NCI-H2171 treated with DMSO at 0.1 percent for 48 hours (cell line): ENCODE measurements around the gene TRIM40.
"Not testable (repeated sequence)": the region's sequence is repeated elsewhere in the genome, so short reads cannot be mapped to it uniquely, and the experiment has no call there.

Experiments
- DNase-seq: peaks from one replicate; lab custom pipeline; 2025; lab: John Stamatoyannopoulos, UW

The TRIM40 gene

GRCh38 chr6:30113003-30113759 is 22.8 kb upstream of the TRIM40 start, which contains the start of gene TRIM31:
Gene TRIM31 (minus strand): TSS chr6:30113090. CDS start chr6:30112805, 285 bp downstream.
- no peak for DNase-seq

- no peak for DNase-seq
These were observed 22.1 kb upstream of the TRIM40 start for GRCh38 chr6:30113841-30114240.

- no peak for DNase-seq
These were observed 19.2 kb upstream of the TRIM40 start for GRCh38 chr6:30116724-30117123.

DNA sequence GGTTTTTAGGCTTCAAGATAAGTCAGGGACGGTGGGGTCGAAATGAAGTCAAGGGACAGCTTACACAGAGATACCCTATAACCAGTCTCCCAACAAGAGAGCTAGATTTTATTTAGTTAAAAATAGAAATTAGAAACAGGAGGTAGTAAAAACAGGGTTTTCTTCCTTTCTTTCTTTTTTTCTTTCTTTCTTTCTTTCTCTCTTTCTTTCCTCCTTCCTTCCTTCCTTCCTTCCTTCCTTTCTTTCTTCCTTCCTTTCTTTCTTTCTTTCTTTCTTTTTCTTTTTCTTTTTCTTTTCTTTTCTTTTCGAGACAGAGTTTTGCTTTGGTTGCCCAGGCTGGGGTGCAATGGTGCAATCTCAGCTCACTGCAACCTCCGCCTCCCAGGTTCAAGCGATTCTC is 17.2 kb upstream of the TRIM40 start:
- DNase-seq: not testable (repeated sequence)

DNA sequence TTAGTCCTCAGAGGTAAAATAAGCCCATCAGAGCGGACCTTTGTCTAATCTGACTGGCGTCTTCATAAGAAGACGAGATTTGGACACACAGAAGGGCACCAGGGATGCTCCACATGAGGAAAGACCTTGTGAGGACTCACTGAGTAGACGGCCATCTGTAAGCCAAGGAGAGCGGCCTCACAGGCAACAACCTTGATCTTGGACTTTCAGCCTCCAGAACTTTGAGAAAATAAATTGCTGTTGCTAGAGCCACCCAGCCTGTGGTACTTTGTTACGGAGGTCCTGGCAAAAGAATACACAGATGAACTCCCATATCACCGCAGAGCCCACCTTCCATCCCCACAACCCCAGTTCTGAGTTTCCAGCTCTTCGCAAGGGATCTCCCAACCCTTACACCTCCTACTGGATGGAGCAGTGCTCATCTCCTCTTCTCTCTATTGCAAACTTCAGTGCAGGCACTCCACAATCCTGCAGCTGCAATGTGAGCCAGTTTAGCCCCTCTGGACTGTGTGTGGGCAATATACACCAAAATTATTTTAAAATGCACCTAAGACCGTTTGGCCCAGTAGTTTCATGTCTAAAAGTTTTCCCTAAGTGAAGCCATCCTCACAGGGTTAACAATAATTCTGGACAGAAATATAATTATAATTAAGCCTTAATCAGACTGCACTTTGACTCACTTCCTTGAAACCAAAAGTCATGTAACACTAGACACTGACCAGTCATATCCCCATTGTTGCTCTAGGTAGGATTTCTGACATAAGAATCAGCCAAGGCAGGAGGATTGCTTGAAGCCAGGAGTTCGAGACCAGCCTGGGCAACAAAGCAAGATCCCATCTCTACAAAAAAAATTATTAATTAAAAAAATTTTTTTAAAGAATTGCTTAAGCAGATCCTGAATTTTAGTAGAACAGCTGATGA is 14.2 kb upstream of the TRIM40 start:
- DNase-seq: no peak

DNA sequence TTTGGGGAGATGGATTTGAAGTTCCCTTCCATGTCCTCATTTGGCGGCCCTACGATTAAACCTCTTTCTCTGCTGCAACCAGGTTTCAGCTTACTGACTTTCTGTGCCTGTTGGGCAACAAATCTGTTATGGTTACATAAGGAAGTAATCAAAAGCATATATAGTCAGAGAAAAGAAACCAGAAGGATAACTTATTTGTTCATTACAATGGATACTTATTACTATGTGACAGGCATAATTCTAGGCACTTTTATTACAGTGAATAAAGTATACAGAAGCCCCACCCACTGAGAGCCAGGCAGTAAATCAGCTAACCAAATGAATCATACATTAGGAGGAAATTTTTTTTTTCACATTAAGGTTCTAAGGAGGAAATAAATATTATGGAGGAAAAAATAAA is 13.4 kb upstream of the TRIM40 start:
- DNase-seq: no peak

DNA sequence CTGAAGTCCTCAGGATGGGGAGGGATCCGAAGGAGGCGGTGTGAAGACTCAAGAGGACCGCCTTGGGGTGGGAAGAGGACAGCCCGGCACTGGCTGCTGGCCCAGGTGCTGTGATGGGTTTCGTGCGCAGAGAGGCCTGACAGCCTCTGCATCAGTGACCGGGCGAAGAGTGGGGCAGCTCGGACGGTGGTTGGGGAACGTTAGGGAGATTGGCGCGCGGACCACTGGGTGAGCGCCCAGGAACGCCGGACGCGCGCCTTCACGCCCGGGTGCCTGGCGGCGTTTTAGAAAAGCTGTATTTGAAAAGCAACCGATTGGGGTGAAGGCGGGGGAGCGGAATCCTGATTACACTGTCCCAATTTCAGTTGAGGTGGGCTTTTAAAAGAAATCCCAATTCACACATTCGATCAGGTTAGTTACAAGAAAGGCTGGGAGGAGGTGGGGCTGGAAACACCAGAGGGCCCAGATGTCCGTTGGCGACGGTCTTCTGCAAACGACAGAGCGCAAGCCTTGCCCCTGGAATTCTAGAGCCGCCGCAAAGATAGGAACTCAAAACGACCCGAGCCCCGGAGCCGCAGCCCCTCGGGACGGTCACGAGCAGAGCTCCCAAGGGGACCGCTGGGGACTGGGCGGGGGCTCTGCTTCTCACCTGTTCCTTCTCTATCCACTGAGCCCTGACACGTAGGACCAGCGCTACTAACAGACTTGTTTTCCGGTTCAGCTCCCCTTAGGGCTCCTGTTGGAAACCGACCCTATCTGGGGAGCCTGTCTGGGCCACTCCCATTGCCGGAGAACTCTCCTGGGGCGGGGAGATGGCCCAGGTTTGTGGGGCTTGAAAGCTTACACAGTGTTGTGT is 8.5 kb upstream of the TRIM40 start:
- no peak for DNase-seq

DNA sequence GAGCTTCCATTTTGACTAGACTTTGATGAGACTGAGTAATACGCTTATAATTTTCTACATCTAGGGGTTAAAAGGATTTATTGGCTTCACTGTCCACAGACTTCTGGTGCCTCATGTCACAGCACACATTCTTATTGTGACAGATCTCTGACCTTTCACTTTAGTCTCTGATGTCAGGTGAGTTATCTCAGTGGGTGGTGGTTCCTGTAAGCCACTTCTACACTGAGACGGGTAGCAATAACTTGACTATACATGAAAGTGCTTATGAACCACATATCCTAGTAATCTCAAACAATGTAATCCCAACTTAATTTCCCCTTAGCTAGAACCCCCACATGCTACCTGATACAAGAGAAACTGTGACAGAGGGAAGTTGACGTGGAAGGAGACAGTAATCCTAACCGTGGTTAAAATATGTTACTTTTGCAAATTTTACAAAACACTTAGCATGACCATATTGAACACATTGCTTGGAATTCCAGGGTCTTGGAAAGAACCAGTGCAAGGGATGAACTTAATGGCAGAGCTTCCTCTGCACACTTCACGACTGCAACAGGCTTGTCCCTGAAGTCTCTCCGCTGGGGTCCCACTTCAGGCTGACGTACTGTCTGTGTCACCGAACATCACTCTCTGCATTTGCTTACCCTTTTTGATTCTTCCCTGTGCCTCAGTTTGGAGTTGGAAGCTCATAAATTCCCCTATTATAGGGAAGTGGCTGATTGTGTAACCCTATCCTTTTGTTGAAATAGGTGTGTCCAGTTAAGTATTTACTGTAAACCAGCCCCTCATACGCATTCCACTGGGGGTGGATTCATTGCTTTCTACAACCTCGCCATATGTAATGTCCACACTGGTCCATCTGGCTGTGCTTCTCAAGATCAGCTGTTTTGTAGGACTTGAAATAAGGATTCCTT is 6.4 kb upstream of the TRIM40 start:
- no peak for DNase-seq

DNA sequence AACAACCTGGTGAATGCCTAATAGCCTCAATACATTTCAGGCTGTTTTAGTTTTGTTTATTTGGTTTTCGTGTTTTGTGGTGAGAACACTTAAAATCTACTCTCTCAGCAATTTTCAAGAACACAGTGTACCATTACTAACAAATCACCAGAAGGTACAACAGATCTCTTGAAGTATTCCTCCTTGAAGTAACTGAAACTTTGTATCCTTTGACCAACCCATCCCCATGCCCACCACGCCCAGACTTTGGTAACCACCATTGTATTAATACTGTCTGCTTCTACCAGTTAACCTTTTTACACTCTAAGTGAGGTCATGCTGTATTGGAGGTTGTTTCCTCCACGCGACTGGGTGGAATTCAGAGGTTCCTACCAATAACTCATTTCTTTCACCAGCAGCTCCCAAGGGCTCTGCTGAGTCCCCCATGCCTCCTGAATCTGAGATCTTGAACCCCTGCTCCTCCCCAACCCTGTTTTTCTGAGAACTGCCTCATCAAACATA is 5.7 kb upstream of the TRIM40 start:
- no peak for DNase-seq

DNA sequence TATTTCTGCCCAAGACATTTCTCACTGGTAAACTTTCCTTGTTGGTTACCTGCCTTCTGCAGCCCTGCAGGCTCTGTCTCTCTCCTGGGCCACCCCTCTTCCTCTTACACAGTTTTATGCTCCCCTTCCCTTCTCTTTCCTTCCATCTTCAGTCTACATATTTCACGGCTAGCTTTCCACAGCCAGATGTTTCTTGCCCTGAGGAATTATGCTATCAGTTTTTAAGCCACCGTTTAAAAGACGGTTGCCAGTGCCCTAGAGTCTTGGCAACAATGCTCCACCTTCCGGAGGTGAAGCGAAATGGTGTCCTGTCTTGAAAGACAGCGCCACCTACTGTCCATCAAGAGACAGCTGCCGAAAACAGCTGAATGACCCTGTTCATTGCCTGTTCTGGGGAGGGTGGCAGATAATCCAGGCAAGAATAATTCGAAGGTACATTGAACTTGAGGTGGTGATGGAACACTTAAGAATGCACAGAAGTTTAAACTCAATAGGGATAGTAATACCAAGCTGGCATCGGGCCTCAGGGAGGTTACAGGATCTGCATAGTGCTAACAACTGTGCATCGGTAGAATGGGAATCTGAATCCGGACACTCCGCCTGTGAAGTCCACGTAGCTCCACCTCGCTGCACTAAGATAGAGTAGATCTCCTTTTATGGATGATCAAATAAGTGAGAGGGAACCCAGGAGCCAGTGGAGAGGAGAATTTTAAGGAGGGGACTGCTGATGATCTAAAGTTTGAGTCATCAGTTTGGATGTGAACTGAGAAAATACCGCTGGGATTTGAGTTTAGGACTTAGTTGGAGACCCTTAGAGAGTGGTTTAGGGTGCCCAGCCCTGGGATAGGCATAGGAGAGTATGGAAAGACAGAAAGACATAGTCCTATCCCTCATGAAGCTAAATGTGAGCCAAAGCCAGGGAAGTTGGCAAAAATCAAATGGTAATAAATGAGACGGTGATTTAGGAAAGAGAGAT is 4.8 kb upstream of the TRIM40 start:
- DNase-seq: peak; percentile 76

GRCh38 chr6:30131947-30132497 is 3.9 kb upstream of the TRIM40 start:
- no peak for DNase-seq

- no peak for DNase-seq
These were observed 793 bp upstream of the TRIM40 start for GRCh38 chr6:30135147-30135546.

DNA sequence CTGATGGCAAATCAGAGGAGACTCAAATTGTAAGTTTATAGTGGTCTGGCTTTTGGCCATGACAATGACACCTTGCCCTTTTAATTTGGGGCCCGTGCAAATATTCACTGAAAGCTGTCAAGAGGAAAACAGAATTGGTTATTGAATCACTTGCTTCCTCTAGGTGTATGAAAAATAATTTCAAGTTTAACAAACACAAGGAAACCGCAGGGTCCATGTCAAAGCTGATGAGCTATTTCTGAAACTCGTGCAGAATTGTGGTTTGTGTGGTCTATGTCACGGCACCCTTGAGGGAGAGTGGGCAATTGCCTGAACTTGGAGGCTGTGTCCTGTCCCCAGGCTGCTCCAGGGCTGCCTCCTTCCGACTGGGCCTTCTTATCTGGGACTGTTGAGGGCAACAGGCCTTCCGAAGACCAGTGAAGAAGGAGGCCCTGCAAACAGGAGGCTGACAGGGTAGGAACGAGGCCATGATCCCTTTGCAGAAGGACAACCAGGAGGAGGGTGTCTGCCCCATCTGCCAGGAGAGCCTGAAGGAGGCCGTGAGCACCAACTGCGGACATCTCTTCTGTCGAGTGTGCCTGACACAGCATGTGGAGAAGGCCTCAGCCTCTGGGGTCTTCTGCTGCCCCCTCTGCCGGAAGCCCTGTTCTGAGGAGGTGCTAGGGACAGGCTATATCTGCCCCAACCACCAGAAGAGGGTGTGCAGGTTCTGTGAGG is 788 bp downstream of the TRIM40 start:
- no peak for DNase-seq

- DNase-seq: not testable (repeated sequence)
These were observed 4.3 kb downstream of the TRIM40 start for GRCh38 chr6:30140240-30140639.

GRCh38 chr6:30142665-30143064 is 6.7 kb downstream of the TRIM40 start:
- no peak for DNase-seq

DNA sequence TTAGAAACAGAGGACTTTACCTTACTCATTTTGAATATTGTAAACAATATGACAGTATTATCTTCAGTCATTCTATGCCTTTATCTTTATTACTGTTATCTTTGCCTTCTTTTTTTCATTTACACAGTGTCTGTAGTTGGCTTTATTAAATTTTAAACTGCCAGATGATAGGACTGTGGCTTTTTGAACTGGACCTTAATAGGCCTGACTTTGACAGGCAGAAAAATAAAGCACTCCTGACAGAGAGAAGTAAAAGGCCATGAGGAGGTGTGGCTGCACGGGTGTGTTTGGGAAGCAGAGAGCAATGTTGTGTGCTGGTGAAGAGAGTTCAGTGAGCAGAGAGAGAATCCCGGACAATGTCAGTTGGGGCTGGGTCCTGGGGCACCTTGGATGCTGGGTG is 7.8 kb downstream of the TRIM40 start:
- DNase-seq: no peak

- DNase-seq: no peak
These were observed 8.9 kb downstream of the TRIM40 start for GRCh38 chr6:30144811-30145210.

DNA sequence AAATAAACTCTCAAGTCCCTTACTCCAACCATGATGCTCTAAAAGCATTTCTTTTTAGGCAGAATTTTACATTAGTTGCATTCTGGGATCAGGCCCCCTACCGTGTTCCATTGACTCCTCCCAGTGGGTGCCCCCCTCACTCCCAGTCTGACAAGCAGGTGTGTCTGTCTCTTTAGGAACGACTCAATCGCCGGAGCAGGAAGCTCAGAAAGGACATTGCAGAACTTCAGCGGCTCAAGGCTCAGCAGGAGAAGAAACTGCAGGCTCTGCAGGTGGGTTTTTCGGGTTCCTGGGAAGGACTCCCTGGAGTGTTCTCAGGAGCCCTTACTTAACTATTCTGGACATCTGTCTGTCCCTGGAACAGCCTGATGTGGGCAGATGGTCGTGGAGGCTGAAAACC is 9.9 kb downstream of the TRIM40 start:
- no peak for DNase-seq

DNA sequence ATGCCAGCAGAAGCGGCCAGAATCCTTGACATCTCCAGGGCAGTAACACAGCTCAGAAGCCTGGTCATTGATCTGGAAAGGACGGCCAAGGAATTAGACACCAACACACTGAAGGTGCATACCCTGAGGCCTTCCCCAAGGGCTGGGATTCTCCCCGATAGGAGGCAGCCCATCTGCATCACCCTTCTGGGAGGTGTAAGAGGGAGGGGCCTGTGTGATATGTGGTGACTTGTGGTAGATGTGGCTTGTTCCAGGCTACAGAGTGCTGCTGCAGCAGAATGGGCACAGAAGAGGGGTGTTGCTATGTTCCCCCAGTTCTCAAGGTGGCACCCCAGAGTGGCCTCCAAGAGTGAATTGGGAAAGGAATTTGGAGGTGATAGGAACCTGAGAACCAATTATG is 11.2 kb downstream of the TRIM40 start:
- no peak for DNase-seq
